ENCODE data around the gene PRKN.

The PRKN gene

GRCh38 chr6:161624111-161624510 lies 1103.5 kb downstream of the PRKN start:
- DNase-seq: no peak

GRCh38 chr6:161622779-161623178 lies 1104.8 kb downstream of the PRKN start:
- DNase-seq: no peak

DNA sequence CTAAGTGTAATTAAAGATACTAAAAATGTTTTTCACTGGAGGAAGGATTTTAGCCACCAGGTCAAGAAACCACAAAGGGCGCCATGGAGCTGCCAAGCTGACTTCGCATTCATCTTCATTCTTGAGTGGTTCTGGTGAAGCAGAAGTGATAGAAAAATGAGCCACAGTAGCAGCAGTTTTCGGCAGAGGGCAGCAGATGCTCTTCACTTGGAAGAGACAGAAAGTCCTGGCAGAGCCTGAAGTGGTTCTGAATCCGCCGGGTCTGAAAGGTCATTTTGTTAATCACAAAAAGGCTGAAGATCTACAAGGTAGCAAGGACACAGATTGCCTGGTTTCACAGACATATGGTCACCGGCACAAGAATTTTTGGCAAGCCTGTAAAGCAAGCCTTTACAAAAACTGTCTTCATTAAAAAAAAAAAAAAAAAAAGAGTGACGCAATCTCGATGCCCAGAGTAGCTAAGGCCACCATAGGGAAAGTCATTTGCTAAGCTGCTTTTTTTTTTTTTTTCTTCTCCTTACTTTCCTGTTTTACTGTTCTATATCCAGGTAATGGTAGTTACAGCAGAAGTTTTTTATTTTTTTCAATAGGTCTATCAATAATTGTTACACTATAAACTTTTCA lies 1108.6 kb downstream of the PRKN start:
- peak; percentile 5 for DNase-seq

DNA sequence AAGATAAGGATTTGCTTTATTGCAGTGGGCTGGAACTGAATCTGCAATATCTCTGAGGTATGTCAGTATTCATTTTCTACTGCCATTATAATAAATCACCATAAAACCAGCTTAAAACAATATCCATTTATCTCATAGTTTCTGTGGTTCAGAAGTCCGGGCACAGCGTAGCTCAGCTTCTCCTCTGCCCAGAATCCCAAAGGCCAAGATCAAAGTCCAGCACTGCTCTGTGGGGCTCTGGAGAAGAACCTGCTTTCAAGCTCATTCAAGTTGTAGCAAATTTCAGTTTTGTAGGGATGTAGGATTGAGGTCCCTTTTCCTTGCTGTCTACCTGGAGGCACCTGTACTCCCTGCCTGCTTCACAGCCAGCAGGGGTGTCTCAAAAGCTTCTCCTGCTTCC lies 1113.9 kb downstream of the PRKN start:
- no peak for DNase-seq

DNA sequence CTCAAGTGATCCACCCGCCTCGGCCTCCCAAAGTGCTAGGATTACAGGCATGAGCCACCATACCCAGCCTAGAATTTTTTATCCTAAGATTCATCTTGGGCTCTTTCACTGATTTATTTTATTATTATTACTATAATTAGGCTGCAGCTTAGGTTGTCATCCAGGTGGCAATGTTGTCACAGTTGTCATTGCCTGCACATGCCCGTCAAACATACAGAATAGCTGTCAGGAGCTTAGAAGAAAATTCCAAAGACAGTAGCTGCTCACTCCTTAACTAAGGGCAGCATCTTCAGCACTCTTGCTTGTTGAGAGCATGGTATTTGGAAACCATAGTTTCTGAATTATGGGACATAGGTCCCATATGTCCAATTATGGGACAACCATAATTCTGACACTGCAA lies 1118.8 kb downstream of the PRKN start:
- no peak for DNase-seq

- DNase-seq: no peak
Observed at GRCh38 chr6:161607696-161608297, 1119.8 kb downstream of the PRKN start.

DNA sequence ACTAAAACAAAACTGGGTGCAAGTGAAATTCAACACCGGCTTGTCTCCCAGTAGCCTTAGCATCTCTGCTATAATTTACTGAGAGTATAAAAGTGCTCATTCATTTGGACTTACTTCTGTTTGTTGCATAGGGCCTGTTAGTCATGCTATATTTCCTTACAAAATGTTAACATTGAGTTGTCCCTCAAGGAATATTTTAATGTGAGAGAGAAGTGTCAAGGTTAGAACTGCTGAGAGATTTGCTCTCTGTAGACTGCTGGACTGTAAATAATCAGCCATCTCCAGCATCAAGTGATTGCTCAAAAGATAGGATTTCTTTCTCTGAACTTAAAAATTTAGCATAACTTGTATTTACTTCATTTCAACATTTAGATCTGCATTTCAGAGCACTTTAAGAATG lies 1125.2 kb downstream of the PRKN start:
- no peak for DNase-seq

DNA sequence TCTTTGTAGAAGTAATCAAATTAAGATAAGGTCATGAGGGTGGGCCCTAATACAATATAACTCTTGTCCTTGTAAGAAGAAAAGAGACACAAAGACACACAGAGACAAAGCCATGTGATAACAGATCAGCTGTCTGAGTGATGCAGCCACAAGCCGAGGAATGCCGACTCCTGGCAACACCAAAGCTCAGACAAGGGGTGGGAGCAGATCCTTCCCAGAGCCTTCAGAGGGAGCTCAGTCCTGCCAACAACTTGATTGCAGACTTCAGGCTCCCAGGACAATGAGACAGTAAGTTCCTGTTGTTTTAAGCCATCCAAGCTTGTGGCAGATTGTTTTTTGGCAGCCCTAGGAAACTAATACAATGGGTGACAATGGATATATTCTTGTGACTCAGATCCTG lies 1128.7 kb downstream of the PRKN start:
- no peak for DNase-seq

- no peak for DNase-seq
Observed at GRCh38 chr6:161596807-161597520, 1130.6 kb downstream of the PRKN start.

- DNase-seq: no peak
Observed at GRCh38 chr6:161594412-161594811, 1133.2 kb downstream of the PRKN start.

- DNase-seq: no peak
Observed at GRCh38 chr6:161590961-161591627, 1136.5 kb downstream of the PRKN start.

- no peak for DNase-seq
Observed at GRCh38 chr6:161586887-161587286, 1140.7 kb downstream of the PRKN start.

DNA sequence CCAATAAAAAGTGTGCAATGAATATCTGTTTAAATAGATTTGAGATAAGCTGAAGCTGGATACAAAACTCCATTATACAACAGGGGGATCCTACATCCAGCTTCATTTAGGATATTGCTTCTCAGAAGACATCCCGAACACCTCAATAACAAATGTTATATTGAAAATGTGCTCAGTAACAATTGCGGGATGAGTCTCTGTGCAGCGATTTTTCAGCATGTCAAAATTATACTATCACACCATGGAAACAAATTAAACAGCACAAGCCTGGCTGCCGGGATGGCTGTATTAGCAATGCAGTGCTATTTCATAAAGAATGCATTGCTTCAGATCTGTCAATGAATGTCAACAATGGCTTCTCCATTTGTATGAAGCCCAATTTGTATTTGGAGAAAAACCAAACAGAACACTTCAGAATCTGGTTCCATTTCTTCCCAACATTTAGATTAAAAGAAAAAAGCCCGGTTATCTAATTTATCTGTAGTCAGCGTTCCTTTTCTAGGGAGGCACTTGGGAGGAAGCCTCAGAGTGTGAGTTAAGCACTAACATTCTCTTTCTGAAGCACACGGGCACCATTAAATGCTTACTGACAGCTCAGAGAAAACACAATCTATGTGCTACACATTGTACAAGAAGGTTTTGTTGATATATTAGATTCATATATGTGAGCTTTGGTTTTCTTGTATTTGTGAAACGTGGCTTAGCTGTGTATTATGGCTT lies 1142.8 kb downstream of the PRKN start:
- DNase-seq: no peak

DNA sequence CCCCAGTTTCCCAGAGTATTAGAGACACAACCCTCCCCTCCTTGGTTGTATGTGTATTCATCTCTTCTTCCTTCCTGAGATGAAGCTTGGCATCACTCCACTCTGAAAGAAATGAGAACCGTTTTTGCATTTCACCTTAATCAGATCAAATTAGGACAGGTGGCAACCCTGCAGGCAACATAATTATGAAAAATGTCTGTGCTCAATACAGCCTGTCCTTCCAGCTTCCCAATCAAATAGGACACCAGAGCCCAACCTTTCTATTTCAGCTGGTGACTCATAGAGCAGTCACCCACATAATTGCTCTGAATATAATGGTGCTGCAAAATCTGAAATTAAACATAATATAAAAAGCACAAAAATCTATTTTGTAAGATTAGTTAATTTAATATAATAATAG lies 1143.5 kb downstream of the PRKN start:
- DNase-seq: no peak

DNA sequence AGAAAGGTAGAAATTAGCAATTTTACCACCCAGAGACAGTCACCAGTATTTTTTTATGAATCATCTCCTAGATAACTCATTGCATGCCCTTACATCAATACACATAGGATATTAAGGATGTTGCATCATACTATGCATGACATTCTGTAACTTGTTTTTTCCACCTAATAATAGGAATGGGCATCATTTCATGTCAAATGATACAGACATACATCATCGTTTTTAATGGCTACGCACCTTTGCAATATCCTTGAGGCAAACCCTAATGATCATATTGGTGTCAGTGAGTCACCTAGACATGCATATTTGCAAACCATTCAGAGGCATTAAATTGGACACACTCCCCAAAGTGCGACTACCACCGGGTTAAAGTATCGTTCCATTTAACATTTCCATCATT lies 1144.0 kb downstream of the PRKN start:
- DNase-seq: no peak

GRCh38 chr6:161578478-161578877 lies 1149.1 kb downstream of the PRKN start:
- DNase-seq: no peak

DNA sequence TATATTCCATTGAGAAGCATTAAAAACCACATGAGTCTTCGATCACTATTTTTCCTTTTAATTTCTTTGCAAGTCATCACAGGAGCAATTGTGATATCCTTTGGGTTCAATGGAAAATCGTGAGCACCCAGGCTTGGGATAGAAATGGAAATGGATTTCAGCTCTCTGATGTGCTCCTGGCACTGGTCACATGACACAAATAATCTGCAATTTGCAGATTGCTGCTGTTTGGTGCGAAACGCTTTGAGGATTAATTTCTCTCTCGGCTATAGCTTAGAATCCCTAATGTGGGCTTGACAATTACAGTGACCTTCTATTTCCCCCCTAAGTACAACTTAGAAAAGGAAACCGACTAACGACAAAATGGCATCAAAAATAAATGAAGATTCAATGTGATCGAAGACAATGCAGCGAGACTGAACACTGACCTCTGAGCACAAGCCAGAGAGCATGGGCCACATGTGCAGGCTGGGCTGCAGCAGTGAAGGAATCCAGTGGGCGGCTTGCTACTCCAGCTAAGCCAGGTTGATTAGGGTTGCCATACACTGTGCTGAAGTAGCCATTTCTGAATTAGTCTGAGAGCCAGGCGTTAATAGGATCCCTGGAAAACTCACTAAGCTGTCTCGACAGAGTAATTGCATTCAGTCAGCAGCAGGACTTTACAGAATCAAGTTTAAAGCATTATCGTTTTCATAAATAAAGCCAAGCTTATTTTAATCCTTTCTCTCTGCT lies 1151.9 kb downstream of the PRKN start:
- no peak for DNase-seq

- DNase-seq: no peak
Observed at GRCh38 chr6:161568885-161569456, 1158.6 kb downstream of the PRKN start.

- DNase-seq: no peak
Observed at GRCh38 chr6:161564952-161565351, 1162.6 kb downstream of the PRKN start.

- no peak for DNase-seq
Observed at GRCh38 chr6:161561908-161562307, 1165.7 kb downstream of the PRKN start.

- DNase-seq: no peak
Observed at GRCh38 chr6:161557333-161558107, 1170.0 kb downstream of the PRKN start.

Measured in hematopoietic multipotent progenitor cell treated with erythropoietin and hydrocortisone succinate and interleukin-3 and kit ligand, for 6 days (in vitro differentiated cells).